BLaER1 (cell line): ENCODE measurements around the gene UROS.

Experiments
- H3K27ac ChIP-seq: shearing (Covaris generic); formaldehyde crosslinking; 2 replicates; pipeline ENCODE4 v1.8.1; 2022
- H3K27me3 ChIP-seq: shearing (Covaris generic); formaldehyde crosslinking; 2 replicates; pipeline ENCODE4 v1.8.1; 2022
- H3K36me3 ChIP-seq: shearing (Covaris generic); formaldehyde crosslinking; 2 replicates; pipeline ENCODE4 v1.8.1; 2022
- H3K4me1 ChIP-seq: shearing (Covaris generic); formaldehyde crosslinking; 2 replicates; pipeline ENCODE4 v1.8.1; 2022
- H3K4me2 ChIP-seq: shearing (Covaris generic); formaldehyde crosslinking; 2 replicates; pipeline ENCODE4 v1.8.1; 2022
- H3K4me3 ChIP-seq: shearing (Covaris generic); formaldehyde crosslinking; 2 replicates; pipeline ENCODE4 v1.8.1; 2022
- H3K9ac ChIP-seq: shearing (Covaris generic); formaldehyde crosslinking; 2 replicates; pipeline ENCODE4 v1.8.1; 2022
- H3K9me3 ChIP-seq: shearing (Covaris generic); formaldehyde crosslinking; 2 replicates; pipeline ENCODE4 v1.8.1; 2022
- H4K20me1 ChIP-seq: shearing (Covaris generic); formaldehyde crosslinking; 2 replicates; pipeline ENCODE4 v1.8.1; 2022
- Cebpa-rat ChIP-seq: shearing (Covaris generic); IDR thresholded peaks from 2 replicates; pipeline ENCODE4 v1.8.1; 2022

The UROS gene

DNA sequence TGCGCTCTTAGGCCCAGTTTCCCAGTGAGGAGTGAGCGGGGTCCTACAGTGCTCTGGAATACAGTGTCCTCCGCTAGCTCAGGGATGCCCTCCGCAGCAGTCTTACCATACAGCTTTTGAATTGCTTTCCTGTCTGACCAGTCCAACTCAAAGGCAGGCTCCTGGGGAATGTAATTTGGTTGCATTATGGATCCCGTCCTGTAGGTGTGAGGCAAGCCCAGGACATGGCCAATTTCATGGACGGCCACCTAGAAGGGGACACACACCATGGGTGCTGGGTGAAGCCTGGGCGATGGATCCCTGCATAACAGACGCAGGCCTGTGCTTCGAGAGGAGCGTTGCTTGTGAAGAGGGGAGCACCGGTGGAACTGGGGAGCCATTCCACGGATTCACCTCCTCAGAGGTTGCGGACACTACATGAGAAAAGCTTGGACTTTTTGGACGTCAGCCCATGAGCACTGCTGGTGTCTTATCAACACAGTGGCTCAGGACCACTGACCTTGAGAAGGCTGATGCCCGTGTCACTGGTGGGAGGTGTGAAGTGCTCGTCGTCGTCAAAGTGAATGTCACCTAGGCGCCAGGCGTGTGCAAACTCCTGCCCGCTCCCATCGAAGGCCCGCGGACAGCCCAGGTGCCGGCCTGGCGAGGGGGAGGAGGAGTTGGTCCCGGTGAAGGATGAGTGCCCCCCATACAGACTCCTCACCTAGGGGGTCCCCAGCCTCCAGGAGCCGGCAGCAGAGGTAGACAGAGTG lies 50.8 kb downstream of the UROS start:
- no peaks in the 10 kb centered on the region for H3K9me3 ChIP-seq
- H3K4me2 ChIP-seq: no peak overlapping the region
- TF ChIP-seq Cebpa-rat: no peak
- no peak overlapping the region for H3K4me3 ChIP-seq
- peaks cover 17% of the 10 kb centered on the region for H3K36me3 ChIP-seq
- no peak overlapping the region for H3K27ac ChIP-seq
- H3K4me1 ChIP-seq: no peaks in the 10 kb centered on the region
- H4K20me1 ChIP-seq: no peaks in the 10 kb centered on the region
- no peak overlapping the region for H3K9ac ChIP-seq
- H3K27me3 ChIP-seq: no peaks in the 10 kb centered on the region

DNA sequence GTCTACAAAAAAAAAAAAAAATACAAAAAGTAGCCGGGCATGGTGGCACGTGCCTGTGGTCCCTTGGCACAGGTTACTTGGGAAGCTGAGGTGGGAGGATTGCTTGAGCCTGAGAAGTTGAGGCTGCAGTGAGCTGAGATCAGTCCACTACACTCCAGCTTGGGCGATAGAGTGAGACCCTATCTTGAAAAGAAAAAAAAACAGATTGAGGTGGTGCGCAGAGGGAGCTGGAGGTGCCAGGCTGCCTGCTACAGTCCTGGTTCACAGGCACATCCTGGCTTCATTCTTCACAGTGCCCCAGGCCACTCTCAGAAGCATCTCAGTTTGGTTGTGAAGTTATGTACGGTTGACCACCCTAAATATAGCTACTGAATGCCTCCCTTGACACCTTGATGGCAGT lies 52.2 kb downstream of the UROS start:
- H3K9me3 ChIP-seq: no peaks in the 10 kb centered on the region
- H3K4me3 ChIP-seq: no peak overlapping the region
- no peaks in the 10 kb centered on the region for H3K27me3 ChIP-seq
- H3K4me1 ChIP-seq: no peaks in the 10 kb centered on the region
- H3K27ac ChIP-seq: no peak overlapping the region
- no peak for TF ChIP-seq Cebpa-rat
- H3K9ac ChIP-seq: no peak overlapping the region
- H4K20me1 ChIP-seq: no peaks in the 10 kb centered on the region
- H3K4me2 ChIP-seq: no peak overlapping the region
- peaks cover 30% of the 10 kb centered on the region for H3K36me3 ChIP-seq

DNA sequence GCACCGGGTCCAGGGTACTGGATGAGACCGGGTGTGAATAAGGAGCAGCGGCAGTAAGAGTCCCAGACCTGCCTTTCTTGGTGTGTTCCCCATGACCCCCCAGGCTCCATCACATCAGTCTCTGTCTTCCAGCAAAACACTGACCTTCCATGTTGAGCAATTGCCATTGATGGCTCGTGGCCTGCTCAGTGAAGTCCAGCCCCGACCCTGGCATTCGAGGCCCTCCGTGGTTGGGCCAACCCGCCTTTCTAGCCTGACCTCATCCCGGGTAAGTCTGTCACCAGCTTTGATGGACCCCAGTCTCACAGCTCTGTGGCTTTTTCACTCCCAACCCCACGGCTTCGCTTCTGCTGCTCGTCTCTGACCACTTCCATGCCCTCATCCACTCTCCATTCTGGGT lies 53.9 kb downstream of the UROS start:
- Histone ChIP-seq H3K9me3 (no peaks in the 10 kb centered on the region), H3K4me3 (no peak overlapping the region), H3K4me2 (no peak overlapping the region), H3K9ac (no peak overlapping the region), H3K36me3 (peaks cover 47% of the 10 kb centered on the region), H4K20me1 (no peaks in the 10 kb centered on the region), H3K27ac (no peak overlapping the region), H3K4me1 (no peaks in the 10 kb centered on the region), H3K27me3 (no peaks in the 10 kb centered on the region)
- no peak for TF ChIP-seq Cebpa-rat

DNA sequence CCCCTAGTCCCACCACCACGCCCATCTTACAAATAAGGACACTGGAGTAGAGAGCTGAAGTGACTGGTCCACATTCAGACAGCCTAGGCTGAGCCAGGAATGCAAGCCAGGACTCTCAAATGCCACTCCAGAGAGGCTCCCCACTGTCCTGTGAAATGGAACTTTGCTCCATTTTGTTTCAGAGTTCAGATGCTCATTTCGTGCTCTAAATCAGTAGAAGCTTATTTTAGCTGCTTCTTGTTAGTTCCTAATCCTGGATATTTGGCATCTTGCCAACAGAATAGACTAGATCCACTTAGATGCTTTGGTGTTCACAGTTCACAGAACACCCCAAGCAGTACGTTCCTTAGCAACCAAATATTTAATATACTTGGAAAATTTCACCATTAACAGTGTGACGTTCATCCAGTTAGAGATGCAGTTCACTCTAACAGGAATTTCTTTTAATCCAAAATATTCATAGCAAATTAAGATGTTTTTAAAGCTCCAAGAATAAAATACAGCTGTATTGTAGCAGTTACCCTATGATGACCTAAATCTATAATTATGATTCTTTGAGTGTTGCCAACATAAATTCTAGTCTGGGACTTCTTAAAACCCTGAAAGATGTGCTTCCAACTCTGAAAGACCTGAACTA lies 54.7 kb downstream of the UROS start:
- no peak for TF ChIP-seq Cebpa-rat
- Histone ChIP-seq H3K4me2 (no peak overlapping the region), H3K27ac (no peak overlapping the region), H3K36me3 (peaks cover 55% of the 10 kb centered on the region), H4K20me1 (no peaks in the 10 kb centered on the region), H3K4me1 (no peaks in the 10 kb centered on the region), H3K27me3 (no peaks in the 10 kb centered on the region), H3K4me3 (no peak overlapping the region), H3K9me3 (no peaks in the 10 kb centered on the region), H3K9ac (no peak overlapping the region)

DNA sequence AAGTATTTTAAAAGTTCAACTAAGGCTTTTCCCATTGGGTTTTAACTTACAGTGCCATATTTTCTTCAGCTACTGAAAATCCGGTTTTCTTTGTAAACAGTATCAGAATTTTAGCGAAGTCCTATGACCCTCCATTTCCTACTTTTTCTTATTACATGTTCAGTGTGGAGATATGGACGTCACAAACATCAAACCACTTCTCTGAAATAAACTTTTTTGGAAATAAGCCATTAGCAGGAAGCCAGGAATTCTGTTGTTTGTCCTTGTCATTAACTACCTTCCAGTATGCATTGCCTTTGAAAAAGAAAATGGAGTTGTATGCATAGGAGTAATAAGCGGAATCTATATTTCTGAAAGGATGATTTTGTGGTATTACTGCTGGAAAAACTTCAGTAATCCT lies 56.5 kb downstream of the UROS start:
- no peak for TF ChIP-seq Cebpa-rat
- Histone ChIP-seq H3K27me3 (no peaks in the 10 kb centered on the region), H3K9me3 (no peaks in the 10 kb centered on the region), H4K20me1 (no peaks in the 10 kb centered on the region), H3K27ac (no peak overlapping the region), H3K4me3 (no peak overlapping the region), H3K9ac (no peak overlapping the region), H3K36me3 (peaks cover 73% of the 10 kb centered on the region), H3K4me1 (no peaks in the 10 kb centered on the region), H3K4me2 (no peak overlapping the region)

DNA sequence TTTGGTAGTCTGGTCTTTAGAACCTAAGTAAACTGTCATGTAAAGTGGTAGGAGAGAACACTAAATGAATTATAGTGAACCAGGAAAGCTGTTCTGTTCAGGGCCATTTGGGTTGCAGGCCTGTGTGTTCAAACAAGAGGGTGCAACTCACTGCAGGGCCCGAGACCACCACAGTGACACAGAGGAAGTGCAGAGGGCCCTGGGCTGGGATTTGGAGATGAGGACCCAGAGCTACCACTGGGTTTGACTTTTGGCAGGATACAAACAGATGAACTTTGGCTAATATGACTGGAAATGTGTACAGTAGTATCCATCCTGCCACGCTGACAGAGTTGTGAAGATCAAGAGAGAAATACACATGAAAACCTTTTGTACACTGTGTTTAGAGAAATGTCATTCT lies 57.2 kb downstream of the UROS start:
- Histone ChIP-seq H3K4me1 (no peaks in the 10 kb centered on the region), H4K20me1 (no peaks in the 10 kb centered on the region), H3K4me3 (no peak overlapping the region), H3K4me2 (no peak overlapping the region), H3K36me3 (peaks cover 80% of the 10 kb centered on the region), H3K9me3 (no peaks in the 10 kb centered on the region), H3K27ac (no peak overlapping the region), H3K9ac (no peak overlapping the region), H3K27me3 (no peaks in the 10 kb centered on the region)
- TF ChIP-seq Cebpa-rat: no peak

DNA sequence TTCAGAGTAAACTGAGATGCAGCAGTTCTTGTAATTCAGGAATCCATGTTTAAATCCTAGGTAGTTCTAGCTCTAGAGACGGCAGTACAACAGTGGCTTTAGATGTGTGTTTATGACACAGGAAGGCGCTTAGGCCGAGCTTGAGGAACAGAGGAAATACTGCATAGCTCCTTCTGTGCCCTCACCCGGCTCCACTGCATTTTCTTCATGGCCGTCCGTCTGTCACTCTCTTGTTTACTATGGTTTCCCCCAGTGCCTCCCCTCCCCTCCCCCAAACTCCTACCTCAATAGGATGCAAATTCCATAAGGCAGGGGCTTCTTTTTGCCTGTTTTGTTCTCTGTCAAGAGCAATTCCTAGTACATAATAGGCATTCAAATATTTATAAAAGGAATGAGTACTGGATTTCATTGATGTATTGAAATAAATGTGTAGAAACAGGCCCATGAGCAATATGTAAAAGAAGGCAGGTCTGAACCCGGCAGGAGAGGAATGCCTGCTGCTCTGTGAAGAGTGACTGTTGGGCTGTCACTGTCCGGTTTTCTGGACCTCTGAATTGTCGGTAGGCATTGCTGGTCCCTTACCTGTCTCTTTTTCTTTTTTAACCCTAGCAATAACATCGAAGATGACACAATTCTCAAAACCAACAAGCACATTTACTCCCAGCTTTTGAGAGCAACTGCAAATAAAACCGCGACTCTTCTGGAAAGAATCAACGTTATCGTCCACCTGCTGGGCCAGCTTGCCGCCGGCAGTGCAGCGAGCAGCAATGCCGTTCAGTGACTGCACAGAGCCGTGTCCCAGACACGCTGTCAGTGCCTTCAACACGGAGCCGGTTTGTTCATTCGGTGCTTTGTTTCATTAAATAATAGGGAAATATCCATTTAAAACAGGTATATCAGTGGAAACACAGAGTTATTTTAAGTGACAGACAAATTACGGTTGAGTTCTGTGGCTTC lies 60.1 kb downstream of the UROS start:
- TF ChIP-seq Cebpa-rat: no peak
- no peaks in the 10 kb centered on the region for H3K9me3 ChIP-seq
- no peak overlapping the region for H3K4me2 ChIP-seq
- H3K36me3 ChIP-seq: peaks cover 97% of the 10 kb centered on the region
- no peaks in the 10 kb centered on the region for H3K4me1 ChIP-seq
- no peaks in the 10 kb centered on the region for H3K27me3 ChIP-seq
- H3K9ac ChIP-seq: no peak overlapping the region
- no peak overlapping the region for H3K27ac ChIP-seq
- no peak overlapping the region for H3K4me3 ChIP-seq
- H4K20me1 ChIP-seq: no peaks in the 10 kb centered on the region

DNA sequence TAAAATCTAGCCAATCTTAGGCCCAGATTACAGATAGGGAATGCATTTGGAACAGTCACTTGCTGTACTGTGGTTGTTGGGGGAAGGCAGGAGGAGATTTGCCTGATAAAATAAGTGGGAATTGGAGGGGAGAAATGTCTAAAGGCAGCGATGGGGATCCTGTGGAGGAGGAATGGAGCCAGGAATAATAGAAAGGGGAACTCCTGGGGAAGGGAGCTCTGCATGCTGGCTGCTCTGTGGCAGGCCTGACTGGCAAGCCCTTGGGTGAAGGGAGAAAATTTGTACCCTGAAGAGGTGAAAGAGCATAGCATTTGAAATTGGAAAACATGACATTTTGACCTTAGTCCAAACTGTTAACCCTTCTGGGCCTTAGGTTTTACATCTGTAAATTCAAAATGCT lies 61.1 kb downstream of the UROS start:
- Histone ChIP-seq H3K9ac (no peak overlapping the region), H3K4me3 (no peak overlapping the region), H3K4me2 (no peak overlapping the region), H3K4me1 (no peaks in the 10 kb centered on the region), H4K20me1 (no peaks in the 10 kb centered on the region), H3K36me3 (peaks cover 97% of the 10 kb centered on the region), H3K27ac (no peak overlapping the region), H3K27me3 (no peaks in the 10 kb centered on the region), H3K9me3 (no peaks in the 10 kb centered on the region)
- no peak for TF ChIP-seq Cebpa-rat

DNA sequence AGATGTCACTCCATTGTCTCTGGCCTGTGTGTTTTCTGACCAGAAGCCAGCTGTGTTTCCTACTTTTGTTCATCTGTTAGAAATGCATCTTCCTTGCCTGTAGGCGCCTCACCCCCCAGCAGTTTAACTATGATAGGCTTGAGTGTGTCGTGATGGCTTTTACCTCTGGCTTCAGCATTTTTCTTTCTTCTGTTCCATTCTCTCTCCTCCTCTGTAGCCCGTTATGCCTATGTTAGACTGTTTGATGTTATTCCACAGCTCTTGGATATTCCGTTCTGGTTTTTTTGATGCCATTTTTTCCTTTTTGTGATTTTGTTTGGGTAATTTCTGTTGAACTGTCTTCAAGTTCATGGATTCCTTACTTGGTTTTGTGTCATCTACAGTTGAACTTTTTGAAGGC lies 65.3 kb downstream of the UROS start:
- no peak overlapping the region for H3K9ac ChIP-seq
- TF ChIP-seq Cebpa-rat: no peak
- no peaks in the 10 kb centered on the region for H4K20me1 ChIP-seq
- no peaks in the 10 kb centered on the region for H3K9me3 ChIP-seq
- no peak overlapping the region for H3K4me3 ChIP-seq
- no peak overlapping the region for H3K27ac ChIP-seq
- H3K4me2 ChIP-seq: no peak overlapping the region
- peaks cover 97% of the 10 kb centered on the region for H3K36me3 ChIP-seq
- no peaks in the 10 kb centered on the region for H3K4me1 ChIP-seq
- no peaks in the 10 kb centered on the region for H3K27me3 ChIP-seq
